H1 (cell line): Measurements from ENCODE around the gene MEIOSIN. TPM values are rescaled to one million over a fixed set of nuclear protein-coding genes. Genes with fewer than 3 reads are reported as not detected.
A peak's percentile ranks its signal among the peaks of the same experiment; 100 is the strongest.

Source experiments
- CTCF ChIA-PET: fragments of 300-600 bp; sonication (Branson Sonifier 250); formaldehyde crosslinking; loops from one replicate; lab custom pipeline; 2021; ENCODE audit not compliant: partially characterized antibody; lab: Charles Lee
- POLR2A ChIA-PET: fragments of 300-600 bp; sonication (Branson Sonifier 250); formaldehyde crosslinking; loops from one replicate; lab custom pipeline; 2021; ENCODE audit warnings: inconsistent platforms; ENCODE audit not compliant: partially characterized antibody; lab: Charles Lee
- DNase-seq, 2 experiments: peaks; one replicate each; pipeline versions ENCODE4 v3.0.0 to v3.0.0-alpha.2; 2010 to 2022; ENCODE audit warnings: low spot score in 2 of 2, low read depth in 1 of 2, mixed read lengths in 1 of 2
- FAIRE-seq: peaks from 2 replicates; lab custom pipeline; 2011; peaks lifted over from hg19 to GRCh38; lab: Jason Lieb, UNC
- H2AFZ ChIP-seq: 2 replicates; pipeline ENCODE4 v1.8.1; 2012; ENCODE audit warnings: low read length, inconsistent platforms
- H2AK5ac ChIP-seq: 2 replicates; pipeline ENCODE4 v1.6.1; 2013; ENCODE audit warnings: low read depth, low read length
- H2BK120ac ChIP-seq: replicated peaks from 2 replicates; pipeline ENCODE3; 2013; ENCODE audit warnings: low read depth, low read length, inconsistent platforms
- H2BK12ac ChIP-seq: 2 replicates; pipeline ENCODE4 v1.6.1; 2013; ENCODE audit warnings: low read depth, low read length
- H2BK15ac ChIP-seq: 2 replicates; pipeline ENCODE4 v1.6.1; 2013; ENCODE audit warnings: low read length
- H2BK20ac ChIP-seq: 2 replicates; pipeline ENCODE4 v1.6.1; 2013; ENCODE audit warnings: low read length
- H2BK5ac ChIP-seq: 2 replicates; pipeline ENCODE4 v1.6.1; 2013; ENCODE audit warnings: low read depth, low read length
- H3K14ac ChIP-seq: 2 replicates; pipeline ENCODE4 v1.6.1; 2013; ENCODE audit warnings: inconsistent platforms; ENCODE audit not compliant: insufficient read length
- H3K18ac ChIP-seq: 2 replicates; pipeline ENCODE4 v1.6.1; 2013; ENCODE audit warnings: low read length; ENCODE audit errors: extremely low read depth
- H3K23ac ChIP-seq: 2 replicates; pipeline ENCODE4 v1.6.1; 2013; ENCODE audit warnings: inconsistent platforms; ENCODE audit not compliant: insufficient read length
- H3K23me2 ChIP-seq: 2 replicates; pipeline ENCODE4 v1.6.1; 2013; ENCODE audit warnings: low read depth, low read length
- H3K27ac ChIP-seq: 2 replicates; pipeline ENCODE4 v1.6.1; 2011; ENCODE audit warnings: low read depth, low read length, inconsistent platforms
- H3K27me3 ChIP-seq, 4 experiments: replicated peaks in 1 of 4; 1 replicate in 1 of 4; 2 replicates in 3 of 4; pipeline versions ENCODE4 v1.6.1 to v1.8.1; 2011 to 2013; ENCODE audit warnings: low read length in 3 of 4, mild to moderate bottlenecking in 3 of 4, inconsistent platforms in 2 of 4, mixed read lengths in 2 of 4, moderate library complexity in 1 of 4; ENCODE audit not compliant: control insufficient read depth in 3 of 4, insufficient read depth in 3 of 4; ENCODE audit errors: extremely low read depth in 1 of 4
- H3K36me3 ChIP-seq, 4 experiments: 2 replicates each; pipeline versions ENCODE4 v1.6.1 to v1.8.1; 2011 to 2013; ENCODE audit warnings: mild to moderate bottlenecking in 4 of 4, low read length in 3 of 4, moderate library complexity in 2 of 4, control low read depth in 1 of 4, inconsistent platforms in 1 of 4; ENCODE audit not compliant: insufficient read depth in 4 of 4, control insufficient read depth in 2 of 4
- H3K4ac ChIP-seq: replicated peaks from 2 replicates; pipeline ENCODE3; 2013; ENCODE audit warnings: low read length, low read depth, mixed read lengths, inconsistent platforms; ENCODE audit not compliant: insufficient read length
- H3K4me1 ChIP-seq, 4 experiments: replicated peaks in 1 of 4; 1 replicate in 1 of 4; 2 replicates in 3 of 4; pipeline versions ENCODE4 v1.6.1 to v1.8.1; 2011 to 2013; ENCODE audit warnings: low read length in 3 of 4, inconsistent platforms in 2 of 4, mixed read lengths in 1 of 4; ENCODE audit not compliant: insufficient read depth in 4 of 4, control insufficient read depth in 3 of 4
- H3K4me2 ChIP-seq, 2 experiments: 2 replicates each; pipeline versions ENCODE4 v1.6.1 to v1.8.1; 2011 to 2013; ENCODE audit warnings: low read depth in 2 of 2, low read length in 2 of 2, control low read depth in 1 of 2, inconsistent platforms in 1 of 2, mild to moderate bottlenecking in 1 of 2; ENCODE audit not compliant: insufficient read depth in 1 of 2
- H3K4me3 ChIP-seq, 4 experiments: fragments of 200-600, 300-600 bp in 1 of 4; sonication (generic), shearing (Covaris generic), sonication (Bioruptor Twin) in 1 of 4; 2 replicates each; pipeline versions ENCODE4 v1.5.1 to v1.8.1; 2011 to 2016; ENCODE audit warnings: low read length in 4 of 4, low read depth in 3 of 4, control low read depth in 2 of 4, inconsistent platforms in 2 of 4, mild to moderate bottlenecking in 2 of 4, mixed read lengths in 1 of 4, moderate library complexity in 1 of 4; ENCODE audit not compliant: insufficient read depth in 2 of 4; ENCODE audit errors: extremely low read depth in 1 of 4
- H3K56ac ChIP-seq: replicated peaks from 2 replicates; pipeline ENCODE3; 2013; ENCODE audit warnings: low read depth, mild to moderate bottlenecking, mixed read lengths, low read length, inconsistent platforms; ENCODE audit not compliant: insufficient read length
- H3K79me1 ChIP-seq: 2 replicates; pipeline ENCODE4 v1.6.1; 2013; ENCODE audit warnings: low read depth, low read length, control low read depth
- H3K79me2 ChIP-seq, 2 experiments: 2 replicates each; pipeline versions ENCODE4 v1.6.1 to v1.8.1; 2012 to 2013; ENCODE audit warnings: low read length in 2 of 2, mild to moderate bottlenecking in 2 of 2, inconsistent platforms in 1 of 2; ENCODE audit not compliant: insufficient read depth in 2 of 2, control insufficient read depth in 1 of 2
- H3K9ac ChIP-seq, 4 experiments: replicated peaks in 1 of 4; 1 replicate in 1 of 4; 2 replicates in 3 of 4; pipeline versions ENCODE4 v1.6.1 to v1.8.1; 2011 to 2013; ENCODE audit warnings: low read depth in 3 of 4, low read length in 3 of 4, control low read depth in 2 of 4, mild to moderate bottlenecking in 2 of 4, moderate library complexity in 2 of 4, inconsistent platforms in 1 of 4; ENCODE audit errors: extremely low read depth in 1 of 4
- H3K9me3 ChIP-seq, 2 experiments: 2 replicates each; pipeline versions ENCODE4 v1.6.1 to v1.8.1; 2012 to 2013; ENCODE audit warnings: mild to moderate bottlenecking in 2 of 2, moderate library complexity in 2 of 2, control low read depth in 1 of 2, inconsistent platforms in 1 of 2, low read depth in 1 of 2, low read length in 1 of 2, mixed read lengths in 1 of 2; ENCODE audit not compliant: insufficient read depth in 2 of 2
- H4K20me1 ChIP-seq, 2 experiments: replicated peaks in 1 of 2; 2 replicates each; pipeline versions ENCODE3 to v1.8.1; 2011 to 2013; ENCODE audit warnings: inconsistent platforms in 2 of 2, low read length in 2 of 2, mild to moderate bottlenecking in 1 of 2; ENCODE audit not compliant: insufficient read depth in 2 of 2, control insufficient read depth in 1 of 2
- H4K5ac ChIP-seq: 2 replicates; pipeline ENCODE4 v1.6.1; 2013; ENCODE audit warnings: low read length, low read depth, mixed read lengths, inconsistent platforms; ENCODE audit not compliant: insufficient read length
- H4K8ac ChIP-seq: 2 replicates; pipeline ENCODE4 v1.8.0; 2013; ENCODE audit warnings: mild to moderate bottlenecking, moderate library complexity, low read length, inconsistent platforms; ENCODE audit not compliant: insufficient read depth; ENCODE audit errors: extremely low read depth
- H4K91ac ChIP-seq: replicated peaks from 2 replicates; pipeline ENCODE3; 2013; ENCODE audit warnings: low read length, mixed read lengths, inconsistent platforms; ENCODE audit not compliant: insufficient read length
- CHD1 ChIP-seq: IDR thresholded peaks from 2 replicates; pipeline ENCODE4 v1.6.1; 2012; ENCODE audit warnings: low read depth, low read length, improper control_type of control experiment
- GTF2F1 ChIP-seq: IDR thresholded peaks from 2 replicates; pipeline ENCODE4 v1.6.1; 2012; ENCODE audit warnings: low read depth, low read length, improper control_type of control experiment, borderline replicate concordance
- HDAC2 ChIP-seq, 2 experiments: fragments of 300-600 bp in 1 of 2; sonication (generic) in 1 of 2; IDR thresholded peaks; 2 replicates each; pipeline ENCODE4 v1.6.1; 2011 to 2012; ENCODE audit warnings: low read depth in 2 of 2, low read length in 2 of 2, mild to moderate bottlenecking in 2 of 2, moderate library complexity in 2 of 2, borderline replicate concordance in 1 of 2, inconsistent platforms in 1 of 2
- WGBS, 2 experiments: shearing (Covaris generic) in 1 of 2; methylation state at CpG; one replicate each; pipeline versions ENCODE4 v1.1.6 to v1.1.7; 2013 to 2015; ENCODE audit warnings: low lambda C conversion rate in 2 of 2, mixed read lengths in 2 of 2, inconsistent platforms in 1 of 2, low coverage in 1 of 2, missing lambda C conversion rate in 1 of 2; ENCODE audit not compliant: insufficient replicate concordance in 2 of 2, insufficient coverage in 1 of 2, insufficient read length in 1 of 2; ENCODE audit errors: extremely low coverage in 1 of 2, missing lambda C conversion rate in 1 of 2; 5-methylcytosine and 5-hydroxymethylcytosine counted together
- polyA plus RNA-seq, 7 experiments: library from polyadenylated mRNA; depleted of rRNA in 3 of 7; stranded (reverse) in 5 of 7; unstranded in 2 of 7; fragments of >200 nt in 5 of 7; fragments of 200-250 nt in 2 of 7; gene quantifications; 1 replicate in 5 of 7; 2 replicates in 1 of 7; 4 replicates in 1 of 7; pipeline versions ENCODE4 v1.2.1 to v1.2.3, GENCODE V29; 2011 to 2013; ENCODE audit warnings: missing spikeins in 2 of 7, mixed read lengths in 2 of 7
- total RNA-seq: library from RNA; stranded (reverse); fragmentation: NEBNext Ultra II Directional; extraction: Animal tissue kit (Norgen Biotek cat#: 25700); gene quantifications from 2 replicates; pipeline ENCODE4 v1.2.1, GENCODE V29; 2021

MEIOSIN gene
- total and polyA plus RNA-seq, 2 of the 8 experiments (the other 6 are each of a cell fraction or from before 2014, with no cell fraction given), result 0.11 TPM; not detected in 1

GRCh38 chr19:45782162-45782691, 49.0 kb downstream of the MEIOSIN start, which contains the start of gene DMPK:
TSS of gene DMPK (minus strand) at chr19:45782490. CDS start at chr19:45782352, 138 bp downstream.
- CTCF ChIA-PET, result interaction anchor here (0.5 to 5.1 kb wide), 17 partner anchors 7 to 103 kb away, joined by 3 to 45 read pairs (median 3); partner anchors contain the start of genes FBXO46, IRF2BP1 and SIX5
- H4K20me1 ChIP-seq, result peaks cover 15 to 26% of the 10 kb centered on the region in 2 experiments
- peaks cover 3 to 24% (median 8%) of the 10 kb centered on the region in 4 experiments; a peak in 6 of 8 replicates for H3K36me3 ChIP-seq
- H2AK5ac ChIP-seq, result no peak within 1 kb of the TSS
- DNase-seq (no peak), FAIRE-seq (no peak)
- 0 out of 2 replicates have a peak, but pooled peaks cover 4% of the 10 kb centered on the region for H3K79me1 ChIP-seq
- no peak within 1 kb of the TSS for H2BK15ac ChIP-seq
- no peak within 1 kb of the TSS for H4K5ac ChIP-seq
- H4K91ac ChIP-seq, result no peak within 1 kb of the TSS
- no peak within 1 kb of the TSS for H3K23ac ChIP-seq
- no peak within 1 kb of the TSS for H2AFZ ChIP-seq
- H3K27me3 ChIP-seq, result peaks cover 0 to 6% (median 0%) of the 10 kb centered on the region in 4 experiments; a peak in 1 of 7 replicates
- no peaks in the 10 kb centered on the region for H3K79me2 ChIP-seq
- H3K27ac ChIP-seq, result no peak within 1 kb of the TSS
- no peak within 1 kb of the TSS for H2BK20ac ChIP-seq
- 76% methylated on average over 14 of the region's 18 CpGs; no CpG with 5 or more reads in 1 of the 2 experiments for WGBS, 2 experiments
- H3K56ac ChIP-seq, result no peak within 1 kb of the TSS
- no peak within 1 kb of the TSS for H3K4me2 ChIP-seq
- H3K4me3 ChIP-seq, result no peak within 1 kb of the TSS
- POLR2A ChIA-PET, result interaction anchor here (0.6 to 9.5 kb wide), 13 partner anchors 10 to 98 kb away, joined by 3 to 133 read pairs (median 4); partner anchors contain the start of genes DMWD, SIX5 and SYMPK
- H3K9me3 ChIP-seq, result no peaks in the 10 kb centered on the region
- H2BK120ac ChIP-seq, result no peak within 1 kb of the TSS
- H3K9ac ChIP-seq, result no peak within 1 kb of the TSS
- 0 out of 2 replicates have a peak within 1 kb of the TSS, but pooled peaks have one; percentile 39 for H2BK12ac ChIP-seq
- H4K8ac ChIP-seq, result peak within 1 kb of the TSS; percentile 15; the same call in 1 of the 2 replicates
- H3K23me2 ChIP-seq, result peaks cover 4% of the 10 kb centered on the region; the same call in 1 of the 2 replicates
- no peak within 1 kb of the TSS for H3K4ac ChIP-seq
- no peak within 1 kb of the TSS for H2BK5ac ChIP-seq
- H3K4me1 ChIP-seq, result peaks cover 3 to 26% (median 15%) of the 10 kb centered on the region in 4 experiments
- H3K18ac ChIP-seq, result no peak within 1 kb of the TSS
- H3K14ac ChIP-seq, result no peak within 1 kb of the TSS
- no peak for TF ChIP-seq CHD1
- TF ChIP-seq GTF2F1, result no peak
- TF ChIP-seq HDAC2 (IDR thresholded peaks at IDR 0.05; ENCODE audit: borderline replicate concordance in 1 of 2, low read depth in 2 of 2, low read length in 2 of 2), result no peak
